HepG2 (cell line): ENCODE measurements around the gene MYO10. TPM values are rescaled to one million over a fixed set of nuclear protein-coding genes. Genes with fewer than 3 reads are reported as not detected.
A peak's percentile ranks its signal among the peaks of the same experiment; 100 is the strongest.

Source experiments
- ADNP ChIP-seq: sonication (generic); formaldehyde crosslinking; IDR thresholded peaks from 2 replicates; pipeline ENCODE4 v1.4.0; 2020; ENCODE audit warnings: missing genetic modification reagents
- EP300 ChIP-seq, 3 experiments: sonication (generic) in 1 of 3; formaldehyde crosslinking in 1 of 3; IDR thresholded peaks; 2 replicates each; pipeline versions ENCODE4 v1.5.1 to v1.6.1; 2011 to 2020; ENCODE audit warnings: low read depth in 2 of 3, low read length in 2 of 3, borderline replicate concordance in 1 of 3, improper control_type of control experiment in 1 of 3, mild to moderate bottlenecking in 1 of 3, missing genetic modification reagents in 1 of 3, moderate library complexity in 1 of 3
- FOSL2 ChIP-seq: sonication (generic); formaldehyde crosslinking; IDR thresholded peaks from 2 replicates; pipeline ENCODE4 v1.4.0; 2020; ENCODE audit warnings: missing genetic modification reagents
- FOXA1 ChIP-seq, 2 experiments: fragments of 450-650 bp in 1 of 2; sonication (generic) in 1 of 2; formaldehyde crosslinking in 1 of 2; IDR thresholded peaks; 2 replicates each; pipeline versions ENCODE4 v1.4.0 to v1.6.1; 2016 to 2020; ENCODE audit warnings: missing genetic modification reagents in 1 of 2
- FOXP1 ChIP-seq, 2 experiments: fragments of 450-650 bp in 1 of 2; IDR thresholded peaks; 2 replicates each; pipeline ENCODE4 v1.6.1; 2017 to 2018; ENCODE audit warnings: antibody characterized with exemption in 1 of 2
- HDAC1 ChIP-seq: sonication (generic); formaldehyde crosslinking; IDR thresholded peaks from 2 replicates; pipeline ENCODE4 v1.5.1; 2020; ENCODE audit warnings: mild to moderate bottlenecking, missing genetic modification reagents
- IKZF1 ChIP-seq: fragments of 450-650 bp; IDR thresholded peaks from 2 replicates; pipeline ENCODE4 v1.7.1; 2016
- KDM3A ChIP-seq: IDR thresholded peaks from 2 replicates; pipeline ENCODE4 v1.6.1; 2018; ENCODE audit warnings: low read depth, missing compliant biosample characterization
- KDM5B ChIP-seq: sonication (generic); formaldehyde crosslinking; IDR thresholded peaks from 2 replicates; pipeline ENCODE4 v1.4.0; 2020; ENCODE audit warnings: missing genetic modification reagents, mild to moderate bottlenecking, borderline replicate concordance
- KDM6A ChIP-seq: IDR thresholded peaks from 2 replicates; pipeline ENCODE4 v1.6.1; 2016; ENCODE audit warnings: low read depth
- MXI1 ChIP-seq: IDR thresholded peaks from 3 replicates; pipeline ENCODE4 v1.6.1; 2012; ENCODE audit warnings: low read depth, low read length, inconsistent platforms, borderline replicate concordance
- PPARG ChIP-seq: conservative IDR thresholded peaks from 2 replicates; pipeline ENCODE4 v1.6.1; 2016; ENCODE audit warnings: missing biosample characterization, missing genetic modification reagents
- SIX4 ChIP-seq: sonication (generic); formaldehyde crosslinking; IDR thresholded peaks from 2 replicates; pipeline ENCODE4 v1.4.0; 2020; ENCODE audit warnings: missing genetic modification reagents
- SNAI1 ChIP-seq: sonication (generic); formaldehyde crosslinking; IDR thresholded peaks from 2 replicates; pipeline ENCODE4 v1.5.0; 2020; ENCODE audit warnings: mild to moderate bottlenecking, missing genetic modification reagents, borderline replicate concordance
- ZNF30 ChIP-seq: sonication (generic); formaldehyde crosslinking; IDR thresholded peaks from 2 replicates; pipeline ENCODE4 v1.5.0; 2020; ENCODE audit warnings: mild to moderate bottlenecking, missing genetic modification reagents
- polyA plus RNA-seq, 8 experiments: library from polyadenylated mRNA; depleted of rRNA in 3 of 8; stranded (reverse) in 7 of 8; unstranded in 1 of 8; fragments of >200 nt; fragmentation: Illumina TruSeq in 4 of 8; extraction: Trizol in 4 of 8; gene quantifications; 2 replicates each; pipeline versions ENCODE4 v1.2.1 to v1.2.3, GENCODE V29; 2011 to 2016; ENCODE audit warnings: low read depth in 4 of 8, missing spikeins in 1 of 8, mixed read lengths in 1 of 8; ENCODE audit not compliant: insufficient read depth in 1 of 8
- total RNA-seq, 5 experiments: library from RNA; depleted of rRNA; stranded (reverse); fragments of >200 nt; fragmentation: Illumina TruSeq; extraction: Trizol; gene quantifications; 2 replicates each; pipeline ENCODE4 v1.2.3, GENCODE V29; 2016; ENCODE audit warnings: low read depth in 1 of 5
- TF ChIP-seq, protein P1 (sequence below): sonication (generic); formaldehyde crosslinking; IDR thresholded peaks from 2 replicates; pipeline ENCODE4 v1.5.1; 2020; ENCODE audit warnings: mild to moderate bottlenecking, missing genetic modification reagents, borderline replicate concordance
- TF ChIP-seq, protein P2 (sequence below): sonication (generic); formaldehyde crosslinking; IDR thresholded peaks from 2 replicates; pipeline ENCODE4 v1.5.1; 2020; ENCODE audit warnings: mild to moderate bottlenecking, missing genetic modification reagents, moderate library complexity
- TF ChIP-seq, protein P3 (sequence below): sonication (generic); formaldehyde crosslinking; IDR thresholded peaks from 2 replicates; pipeline ENCODE4 v1.8.0; 2022; ENCODE audit warnings: low read depth, missing genetic modification reagents

MYO10 gene
- total and polyA plus RNA-seq, 2 of the 13 experiments (the other 11 are each of a cell fraction or from before 2014, with no cell fraction given) = 4.5 to 14.0 TPM

DNA sequence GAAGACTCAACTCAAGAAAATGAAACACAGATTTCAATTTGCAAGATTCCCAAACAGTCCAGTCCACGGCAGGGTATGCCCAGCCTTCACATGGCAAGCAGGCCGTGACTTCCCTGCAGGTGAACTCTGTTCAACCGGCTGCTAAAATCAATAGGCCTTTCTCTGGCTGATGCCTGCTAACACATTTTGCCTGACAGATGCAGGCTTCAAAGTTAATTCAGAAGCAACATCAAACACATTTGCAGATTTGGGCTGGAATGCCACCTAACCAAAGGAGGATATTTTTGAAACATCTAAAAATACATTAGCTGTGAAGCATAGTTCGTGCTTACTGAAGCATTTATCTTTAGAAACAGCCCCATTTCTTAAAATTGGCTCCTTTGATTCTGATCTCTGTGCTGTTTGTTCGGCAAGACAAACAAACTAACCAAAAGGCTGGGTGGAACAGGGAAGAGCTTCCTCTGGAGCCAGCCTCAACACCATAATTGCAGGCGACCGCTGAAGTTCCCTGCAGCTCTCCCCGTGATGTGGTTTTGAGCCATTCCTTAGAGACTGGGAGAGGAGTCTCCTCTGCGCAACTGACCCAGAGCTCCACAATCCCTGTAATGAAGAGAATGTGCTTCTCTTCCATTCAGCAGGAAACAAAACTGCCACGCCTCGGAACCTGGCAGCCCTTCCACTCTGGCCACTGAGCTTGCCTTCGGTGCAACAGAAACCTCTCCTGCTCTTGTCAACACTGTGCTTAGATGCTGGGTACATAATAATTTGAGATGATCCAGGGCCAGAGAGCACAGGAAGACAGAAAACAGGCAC is 126.5 kb downstream of the MYO10 start (continued):
- TF ChIP-seq, protein P1, sequence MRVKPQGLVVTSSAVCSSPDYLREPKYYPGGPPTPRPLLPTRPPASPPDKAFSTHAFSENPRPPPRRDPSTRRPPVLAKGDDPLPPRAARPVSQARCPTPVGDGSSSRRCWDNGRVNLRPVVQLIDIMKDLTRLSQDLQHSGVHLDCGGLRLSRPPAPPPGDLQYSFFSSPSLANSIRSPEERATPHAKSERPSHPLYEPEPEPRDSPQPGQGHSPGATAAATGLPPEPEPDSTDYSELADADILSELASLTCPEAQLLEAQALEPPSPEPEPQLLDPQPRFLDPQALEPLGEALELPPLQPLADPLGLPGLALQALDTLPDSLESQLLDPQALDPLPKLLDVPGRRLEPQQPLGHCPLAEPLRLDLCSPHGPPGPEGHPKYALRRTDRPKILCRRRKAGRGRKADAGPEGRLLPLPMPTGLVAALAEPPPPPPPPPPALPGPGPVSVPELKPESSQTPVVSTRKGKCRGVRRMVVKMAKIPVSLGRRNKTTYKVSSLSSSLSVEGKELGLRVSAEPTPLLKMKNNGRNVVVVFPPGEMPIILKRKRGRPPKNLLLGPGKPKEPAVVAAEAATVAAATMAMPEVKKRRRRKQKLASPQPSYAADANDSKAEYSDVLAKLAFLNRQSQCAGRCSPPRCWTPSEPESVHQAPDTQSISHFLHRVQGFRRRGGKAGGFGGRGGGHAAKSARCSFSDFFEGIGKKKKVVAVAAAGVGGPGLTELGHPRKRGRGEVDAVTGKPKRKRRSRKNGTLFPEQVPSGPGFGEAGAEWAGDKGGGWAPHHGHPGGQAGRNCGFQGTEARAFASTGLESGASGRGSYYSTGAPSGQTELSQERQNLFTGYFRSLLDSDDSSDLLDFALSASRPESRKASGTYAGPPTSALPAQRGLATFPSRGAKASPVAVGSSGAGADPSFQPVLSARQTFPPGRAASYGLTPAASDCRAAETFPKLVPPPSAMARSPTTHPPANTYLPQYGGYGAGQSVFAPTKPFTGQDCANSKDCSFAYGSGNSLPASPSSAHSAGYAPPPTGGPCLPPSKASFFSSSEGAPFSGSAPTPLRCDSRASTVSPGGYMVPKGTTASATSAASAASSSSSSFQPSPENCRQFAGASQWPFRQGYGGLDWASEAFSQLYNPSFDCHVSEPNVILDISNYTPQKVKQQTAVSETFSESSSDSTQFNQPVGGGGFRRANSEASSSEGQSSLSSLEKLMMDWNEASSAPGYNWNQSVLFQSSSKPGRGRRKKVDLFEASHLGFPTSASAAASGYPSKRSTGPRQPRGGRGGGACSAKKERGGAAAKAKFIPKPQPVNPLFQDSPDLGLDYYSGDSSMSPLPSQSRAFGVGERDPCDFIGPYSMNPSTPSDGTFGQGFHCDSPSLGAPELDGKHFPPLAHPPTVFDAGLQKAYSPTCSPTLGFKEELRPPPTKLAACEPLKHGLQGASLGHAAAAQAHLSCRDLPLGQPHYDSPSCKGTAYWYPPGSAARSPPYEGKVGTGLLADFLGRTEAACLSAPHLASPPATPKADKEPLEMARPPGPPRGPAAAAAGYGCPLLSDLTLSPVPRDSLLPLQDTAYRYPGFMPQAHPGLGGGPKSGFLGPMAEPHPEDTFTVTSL (CRISPR knock-in tag) = peak; percentile 26; the same call in 1 of the 2 replicates
- TF ChIP-seq HDAC1 (CRISPR knock-in tag) (0 out of 2 replicates have a peak, but pooled peaks have one; percentile 45), FOXP1 (IDR thresholded peaks at IDR 0.05) (no peak), FOXP1 (CRISPR knock-in tag; IDR thresholded peaks at IDR 0.05) (peak; percentile 10; the same call in 1 of the 2 replicates), ADNP (CRISPR knock-in tag) (no peak), KDM6A (CRISPR knock-in tag) (0 out of 2 replicates have a peak, but pooled peaks have one; percentile 9), PPARG (CRISPR knock-in tag) (no peak), ZNF30 (CRISPR knock-in tag) (no peak), EP300 (IDR thresholded peaks at IDR 0.05; ENCODE audit: low read depth in 2 of 2, low read length in 2 of 2) (no peak), EP300 (CRISPR knock-in tag; IDR thresholded peaks at IDR 0.05; ENCODE audit: borderline replicate concordance) (no peak), FOSL2 (CRISPR knock-in tag) (no peak), KDM3A (CRISPR knock-in tag) (no peak), FOXA1 (IDR thresholded peaks at IDR 0.05) (no peak), FOXA1 (CRISPR knock-in tag; IDR thresholded peaks at IDR 0.05) (no peak), MXI1 (no peak), SIX4 (no peak), KDM5B (no peak), SNAI1 (CRISPR knock-in tag) (no peak), IKZF1 (no peak)
- TF ChIP-seq, protein P2, sequence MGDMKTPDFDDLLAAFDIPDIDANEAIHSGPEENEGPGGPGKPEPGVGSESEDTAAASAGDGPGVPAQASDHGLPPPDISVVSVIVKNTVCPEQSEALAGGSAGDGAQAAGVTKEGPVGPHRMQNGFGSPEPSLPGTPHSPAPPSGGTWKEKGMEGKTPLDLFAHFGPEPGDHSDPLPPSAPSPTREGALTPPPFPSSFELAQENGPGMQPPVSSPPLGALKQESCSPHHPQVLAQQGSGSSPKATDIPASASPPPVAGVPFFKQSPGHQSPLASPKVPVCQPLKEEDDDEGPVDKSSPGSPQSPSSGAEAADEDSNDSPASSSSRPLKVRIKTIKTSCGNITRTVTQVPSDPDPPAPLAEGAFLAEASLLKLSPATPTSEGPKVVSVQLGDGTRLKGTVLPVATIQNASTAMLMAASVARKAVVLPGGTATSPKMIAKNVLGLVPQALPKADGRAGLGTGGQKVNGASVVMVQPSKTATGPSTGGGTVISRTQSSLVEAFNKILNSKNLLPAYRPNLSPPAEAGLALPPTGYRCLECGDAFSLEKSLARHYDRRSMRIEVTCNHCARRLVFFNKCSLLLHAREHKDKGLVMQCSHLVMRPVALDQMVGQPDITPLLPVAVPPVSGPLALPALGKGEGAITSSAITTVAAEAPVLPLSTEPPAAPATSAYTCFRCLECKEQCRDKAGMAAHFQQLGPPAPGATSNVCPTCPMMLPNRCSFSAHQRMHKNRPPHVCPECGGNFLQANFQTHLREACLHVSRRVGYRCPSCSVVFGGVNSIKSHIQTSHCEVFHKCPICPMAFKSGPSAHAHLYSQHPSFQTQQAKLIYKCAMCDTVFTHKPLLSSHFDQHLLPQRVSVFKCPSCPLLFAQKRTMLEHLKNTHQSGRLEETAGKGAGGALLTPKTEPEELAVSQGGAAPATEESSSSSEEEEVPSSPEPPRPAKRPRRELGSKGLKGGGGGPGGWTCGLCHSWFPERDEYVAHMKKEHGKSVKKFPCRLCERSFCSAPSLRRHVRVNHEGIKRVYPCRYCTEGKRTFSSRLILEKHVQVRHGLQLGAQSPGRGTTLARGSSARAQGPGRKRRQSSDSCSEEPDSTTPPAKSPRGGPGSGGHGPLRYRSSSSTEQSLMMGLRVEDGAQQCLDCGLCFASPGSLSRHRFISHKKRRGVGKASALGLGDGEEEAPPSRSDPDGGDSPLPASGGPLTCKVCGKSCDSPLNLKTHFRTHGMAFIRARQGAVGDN (CRISPR knock-in tag) = no peak; the same call in 1 of the 2 replicates
- TF ChIP-seq, protein P3, sequence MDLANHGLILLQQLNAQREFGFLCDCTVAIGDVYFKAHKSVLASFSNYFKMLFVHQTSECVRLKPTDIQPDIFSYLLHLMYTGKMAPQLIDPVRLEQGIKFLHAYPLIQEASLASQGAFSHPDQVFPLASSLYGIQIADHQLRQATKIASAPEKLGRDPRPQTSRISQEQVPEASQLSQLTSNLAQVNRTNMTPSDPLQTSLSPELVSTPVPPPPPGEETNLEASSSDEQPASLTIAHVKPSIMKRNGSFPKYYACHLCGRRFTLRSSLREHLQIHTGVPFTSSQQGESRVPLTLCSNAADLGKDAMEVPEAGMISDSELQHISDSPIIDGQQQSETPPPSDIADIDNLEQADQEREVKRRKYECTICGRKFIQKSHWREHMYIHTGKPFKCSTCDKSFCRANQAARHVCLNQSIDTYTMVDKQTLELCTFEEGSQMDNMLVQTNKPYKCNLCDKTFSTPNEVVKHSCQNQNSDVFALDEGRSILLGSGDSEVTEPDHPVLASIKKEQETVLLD (CRISPR knock-in tag) = no peak
